Measurements from ENCODE around the gene ECHS1. TPM values are rescaled to one million over a fixed set of nuclear protein-coding genes. Genes with fewer than 3 reads are reported as not detected.

ECHS1 gene
- total and polyA plus RNA-seq, 2 donors (not counting 1 experiment from before 2014, with no cell fraction given), result 19.3 to 29.5 TPM

DNA sequence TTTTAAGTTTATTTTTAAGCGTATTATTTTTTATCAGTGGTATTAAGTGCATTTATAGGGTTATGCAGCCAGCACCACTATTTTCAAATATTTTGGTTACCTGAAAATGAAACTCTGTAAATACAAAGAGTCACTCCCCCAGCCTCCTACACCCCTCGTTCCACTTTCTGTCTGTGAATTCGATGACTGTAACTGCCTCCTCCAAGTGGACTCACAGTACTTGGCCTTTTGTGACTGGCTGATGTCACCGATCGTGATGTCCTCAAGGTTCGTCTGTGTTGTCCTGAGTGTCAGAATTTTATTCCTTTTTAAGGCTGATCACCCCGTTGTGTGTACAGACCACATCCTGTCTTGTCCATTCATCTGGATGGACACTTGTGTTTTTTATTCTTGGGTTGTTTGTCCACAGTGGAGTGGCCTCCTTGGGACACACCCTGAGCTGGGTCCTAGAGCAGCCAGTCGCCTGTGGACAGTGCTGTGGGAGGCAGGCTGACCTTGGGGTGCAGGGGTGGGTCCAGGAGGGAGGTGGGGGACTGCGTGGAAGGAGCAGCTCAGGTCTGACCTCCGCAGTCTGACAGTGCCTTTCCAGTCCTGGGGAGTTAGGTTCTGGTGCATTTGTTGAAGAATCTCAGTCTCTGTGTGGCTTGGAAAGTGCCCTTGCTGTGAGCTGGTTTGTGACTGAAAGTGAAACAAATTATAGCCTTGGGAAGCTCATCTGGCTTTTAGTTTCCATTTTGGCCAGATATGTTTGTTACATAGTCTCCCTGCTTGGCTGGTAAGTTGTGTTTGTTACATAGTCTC is 27.7 kb upstream of the ECHS1 start:
- Histone ChIP-seq H4K20me1 (ENCODE audit: control insufficient read depth, insufficient read depth, low read length, poor library complexity, severe bottlenecking) (peaks cover 55% of the 10 kb centered on the region), H3K9me3 (ENCODE audit: control extremely low read depth in 1 of 3, control insufficient read depth in 2 of 3, insufficient read depth in 1 of 3, low read length in 2 of 3) (no peaks in the 10 kb centered on the region), H3K79me2 (ENCODE audit: control insufficient read depth, insufficient read depth, low read length) (peaks cover 20% of the 10 kb centered on the region), H3K4me2 (replicated peaks; ENCODE audit: low read depth, low read length, poor library complexity, severe bottlenecking) (peak overlapping the region; percentile 58), H2AFZ (ENCODE audit: insufficient read depth, low read depth, low read length, poor library complexity, severe bottlenecking) (no peak overlapping the region), H3K4me1 (ENCODE audit: control insufficient read depth in 2 of 2, insufficient read depth in 2 of 2, low read length in 2 of 2) (peaks cover 19 to 20% of the 10 kb centered on the region in 2 donors), H3K9ac (ENCODE audit: low read length) (no peak overlapping the region), H3K27ac (ENCODE audit: low read length in 2 of 2) (peak overlapping the region in 1 of 2 donors; percentile 42), H3K27me3 (replicated peaks in 1 of 4; ENCODE audit: control extremely low read depth in 1 of 4, control insufficient read depth in 3 of 4, insufficient read depth in 4 of 4, low read length in 3 of 4) (no peaks in the 10 kb centered on the region), H3K4me3 (ENCODE audit: control extremely low read depth in 1 of 5, extremely low read depth in 1 of 5, insufficient read depth in 1 of 5, low read depth in 2 of 5, low read length in 4 of 5) (peak overlapping the region in 2 of 5 experiments; percentile 2 to 5), H3K36me3 (replicated peaks in 1 of 2; ENCODE audit: control extremely low read depth in 1 of 2, control insufficient read depth in 1 of 2, extremely low read depth in 1 of 2, insufficient read depth in 2 of 2, low read length in 1 of 2) (peaks cover 2 to 55% of the 10 kb centered on the region in 2 experiments)
- 69% methylated on average over 9 of the region's 10 CpGs for WGBS (ENCODE audit: insufficient coverage)
- ATAC-seq (ENCODE audit: low read depth), result peak; percentile 54
- H3K4me1 Mint-ChIP-seq, result peaks cover 48% of the 10 kb centered on the region
- CTCF ChIA-PET, result interaction anchor here (1.0 kb wide), 1 partner anchor 71 kb away, joined by 10 read pairs; no protein-coding TSS in a partner anchor
- H3K9me3 Mint-ChIP-seq (ENCODE audit: insufficient read depth), result no peaks in the 10 kb centered on the region
- POLR2A ChIA-PET, result no interaction called here
- peak overlapping the region; percentile 54 for H3K27ac Mint-ChIP-seq
- intact Hi-C loops (cut with micrococcal nuclease), result loop anchor here (10.0 kb wide), 1 partner anchor 94 kb away; no protein-coding TSS in a partner anchor
- TF ChIP-seq CTCF (IDR thresholded peaks at IDR 0.05) (no peak), EZH2 (IDR thresholded peaks at IDR 0.05; ENCODE audit: borderline replicate concordance, insufficient read depth, low read depth, low read length, poor library complexity, severe bottlenecking) (no peak)
- DNase-seq, result peak; percentile 41
- no peaks in the 10 kb centered on the region for H3K27me3 Mint-ChIP-seq
- peak overlapping the region; percentile 53 for H3K4me3 Mint-ChIP-seq

- intact Hi-C loops (cut with micrococcal nuclease), result no loop called here
- DNase-seq (no peak), ATAC-seq (ENCODE audit: low read depth) (no peak)
- Histone ChIP-seq H3K4me1 (ENCODE audit: control insufficient read depth in 2 of 2, insufficient read depth in 2 of 2, low read length in 2 of 2) (peaks cover 14 to 25% of the 10 kb centered on the region in 2 donors), H3K4me2 (replicated peaks; ENCODE audit: low read depth, low read length, poor library complexity, severe bottlenecking) (no peak overlapping the region), H3K9ac (ENCODE audit: low read length) (no peak overlapping the region), H3K4me3 (ENCODE audit: control extremely low read depth in 1 of 5, extremely low read depth in 1 of 5, insufficient read depth in 1 of 5, low read depth in 2 of 5, low read length in 4 of 5) (no peak overlapping the region), H3K9me3 (ENCODE audit: control extremely low read depth in 1 of 3, control insufficient read depth in 2 of 3, insufficient read depth in 1 of 3, low read length in 2 of 3) (no peaks in the 10 kb centered on the region), H2AFZ (ENCODE audit: insufficient read depth, low read depth, low read length, poor library complexity, severe bottlenecking) (no peak overlapping the region), H3K36me3 (replicated peaks in 1 of 2; ENCODE audit: control extremely low read depth in 1 of 2, control insufficient read depth in 1 of 2, extremely low read depth in 1 of 2, insufficient read depth in 2 of 2, low read length in 1 of 2) (peaks cover 2 to 57% of the 10 kb centered on the region in 2 experiments), H3K79me2 (ENCODE audit: control insufficient read depth, insufficient read depth, low read length) (peaks cover 32% of the 10 kb centered on the region), H4K20me1 (ENCODE audit: control insufficient read depth, insufficient read depth, low read length, poor library complexity, severe bottlenecking) (peaks cover 39% of the 10 kb centered on the region), H3K27ac (ENCODE audit: low read length in 2 of 2) (no peak overlapping the region), H3K27me3 (replicated peaks in 1 of 4; ENCODE audit: control extremely low read depth in 1 of 4, control insufficient read depth in 3 of 4, insufficient read depth in 4 of 4, low read length in 3 of 4) (no peaks in the 10 kb centered on the region)
- no peak overlapping the region for H3K4me3 Mint-ChIP-seq
- ChIA-PET POLR2A (interaction anchor here (0.7 kb wide), 1 partner anchor 79 kb away, joined by 3 read pairs; no protein-coding TSS in a partner anchor), CTCF (interaction anchor here (1.2 kb wide), 1 partner anchor 39 kb away, joined by 3 read pairs; no protein-coding TSS in a partner anchor)
- peaks cover 46% of the 10 kb centered on the region for H3K4me1 Mint-ChIP-seq
- H3K27ac Mint-ChIP-seq, result no peak overlapping the region
- H3K9me3 Mint-ChIP-seq (ENCODE audit: insufficient read depth), result no peaks in the 10 kb centered on the region
- 97% methylated on average over 19 of the region's 19 CpGs for WGBS (ENCODE audit: insufficient coverage)
- TF ChIP-seq EZH2 (IDR thresholded peaks at IDR 0.05; ENCODE audit: borderline replicate concordance, insufficient read depth, low read depth, low read length, poor library complexity, severe bottlenecking) (no peak), CTCF (IDR thresholded peaks at IDR 0.05) (no peak)
- H3K27me3 Mint-ChIP-seq, result no peaks in the 10 kb centered on the region
Observed at GRCh38 chr10:133399123-133399601, 26.0 kb upstream of the ECHS1 start.

Data from B cell (primary cell).